Measurements from ENCODE around the gene ATXN7L3. TPM values are rescaled to one million over a fixed set of nuclear protein-coding genes. Genes with fewer than 3 reads are reported as not detected.
A peak's percentile ranks its signal among the peaks of the same experiment; 100 is the strongest.

Gene ATXN7L3
- total and polyA plus RNA-seq, 9 of the 15 experiments (the other 6 are each of a cell fraction or from before 2014, with no cell fraction given), result 0.62 to 66.1 (median 33.2) TPM

DNA sequence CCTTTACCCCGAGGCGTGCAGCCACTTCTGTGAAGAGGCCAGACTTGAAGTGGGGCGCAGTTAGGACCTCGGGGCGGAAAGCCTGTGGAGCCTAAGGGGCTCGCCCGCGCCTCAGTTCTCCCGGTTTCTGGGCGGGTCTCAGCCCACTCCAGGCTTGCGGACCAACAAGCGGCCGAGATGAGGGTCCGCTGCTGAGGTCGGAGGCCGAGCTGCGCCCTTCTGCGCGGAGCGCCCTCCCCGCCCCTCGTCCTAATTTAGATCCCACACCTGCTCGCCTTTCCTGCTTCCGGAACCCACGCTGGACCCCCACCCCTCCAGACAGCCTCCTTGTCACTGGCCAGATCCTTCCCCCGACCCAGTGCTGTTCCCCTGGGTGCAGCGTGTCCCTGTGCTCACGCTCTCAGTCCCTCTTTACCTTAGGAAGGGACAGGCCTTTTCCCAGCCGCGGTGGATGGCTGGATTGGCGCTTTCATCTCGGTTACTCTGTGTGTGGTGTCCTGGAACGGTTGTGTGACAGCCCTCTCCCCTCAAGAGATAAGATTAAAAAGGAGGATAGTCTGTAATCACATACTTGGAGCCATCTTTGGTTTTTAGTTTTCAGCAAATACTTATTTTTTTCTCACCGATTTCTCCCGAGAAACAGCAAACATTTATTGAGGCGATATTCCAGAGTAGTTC, 933 bp upstream of the ATXN7L3 start (continued):
- TF ChIP-seq ETV6 (IDR thresholded peaks at IDR 0.05; ENCODE audit: borderline replicate concordance in 1 of 2, low read depth in 2 of 2, low read length in 1 of 2) (no peak), ETV6 (CRISPR knock-in tag; IDR thresholded peaks at IDR 0.05; ENCODE audit: borderline replicate concordance) (no peak), SNRNP70 (optimal IDR thresholded peaks at IDR 0.05; ENCODE audit: low read depth, low read length) (no peak), POLR2G (IDR thresholded peaks at IDR 0.05; ENCODE audit: low read depth, low read length) (peak; percentile 74), SMAD2 (IDR thresholded peaks at IDR 0.05; ENCODE audit: low read depth, low read length) (no peak), ZNF780A (CRISPR knock-in tag; IDR thresholded peaks at IDR 0.05) (no peak), ZFX (CRISPR knock-in tag; IDR thresholded peaks at IDR 0.05) (peak; percentile 75), HEY1 (CRISPR knock-in tag; IDR thresholded peaks at IDR 0.05; ENCODE audit: borderline replicate concordance) (no peak), NUFIP1 (IDR thresholded peaks at IDR 0.05; ENCODE audit: partially characterized antibody) (no peak), ZNF583 (CRISPR knock-in tag; IDR thresholded peaks at IDR 0.05) (no peak), NR3C1 (CRISPR knock-in tag; IDR thresholded peaks at IDR 0.05) (no peak), E4F1 (CRISPR knock-in tag; IDR thresholded peaks at IDR 0.05; ENCODE audit: borderline replicate concordance) (no peak), SRSF7 (optimal IDR thresholded peaks at IDR 0.05; ENCODE audit: low read depth, low read length) (no peak), KLF16 (IDR thresholded peaks at IDR 0.05) (no peak), THRAP3 (IDR thresholded peaks at IDR 0.05; ENCODE audit: borderline replicate concordance) (no peak), ZNF277 (CRISPR knock-in tag; IDR thresholded peaks at IDR 0.05; ENCODE audit: borderline replicate concordance) (no peak)
- TF ChIP-seq, protein P1, sequence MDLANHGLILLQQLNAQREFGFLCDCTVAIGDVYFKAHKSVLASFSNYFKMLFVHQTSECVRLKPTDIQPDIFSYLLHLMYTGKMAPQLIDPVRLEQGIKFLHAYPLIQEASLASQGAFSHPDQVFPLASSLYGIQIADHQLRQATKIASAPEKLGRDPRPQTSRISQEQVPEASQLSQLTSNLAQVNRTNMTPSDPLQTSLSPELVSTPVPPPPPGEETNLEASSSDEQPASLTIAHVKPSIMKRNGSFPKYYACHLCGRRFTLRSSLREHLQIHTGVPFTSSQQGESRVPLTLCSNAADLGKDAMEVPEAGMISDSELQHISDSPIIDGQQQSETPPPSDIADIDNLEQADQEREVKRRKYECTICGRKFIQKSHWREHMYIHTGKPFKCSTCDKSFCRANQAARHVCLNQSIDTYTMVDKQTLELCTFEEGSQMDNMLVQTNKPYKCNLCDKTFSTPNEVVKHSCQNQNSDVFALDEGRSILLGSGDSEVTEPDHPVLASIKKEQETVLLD (IDR thresholded peaks at IDR 0.05), result no peak
- TF ChIP-seq, protein P2, sequence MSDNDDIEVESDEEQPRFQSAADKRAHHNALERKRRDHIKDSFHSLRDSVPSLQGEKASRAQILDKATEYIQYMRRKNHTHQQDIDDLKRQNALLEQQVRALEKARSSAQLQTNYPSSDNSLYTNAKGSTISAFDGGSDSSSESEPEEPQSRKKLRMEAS (CRISPR knock-in tag; IDR thresholded peaks at IDR 0.05), result 0 out of 2 replicates have a peak, but pooled peaks have one; percentile 7

Data from K562 (cell line).